Measurements from ENCODE around the gene SLC44A1. TPM values are rescaled to one million over a fixed set of nuclear protein-coding genes. Genes with fewer than 3 reads are reported as not detected.

SLC44A1 gene
- total RNA-seq, 1 donor from 2014 or later: 48.7 TPM

DNA sequence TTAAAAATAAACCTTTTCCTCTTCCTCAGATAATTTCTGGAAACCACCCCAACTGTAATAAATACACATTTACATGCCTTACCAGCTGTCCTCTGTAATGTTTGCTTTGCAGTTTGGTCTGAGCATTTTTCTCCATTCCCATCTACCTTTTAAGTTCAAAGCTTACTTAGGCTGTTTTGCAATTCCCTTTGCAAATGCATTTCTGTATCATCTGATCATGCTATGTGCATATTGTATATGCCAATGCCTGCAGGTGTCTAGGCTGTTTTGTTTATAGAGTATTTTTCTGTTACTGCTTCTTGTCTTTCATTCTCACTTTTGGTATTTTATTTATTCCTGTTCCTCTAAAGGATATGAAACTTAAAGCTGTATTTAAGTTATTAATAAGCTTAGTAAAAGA is 86.3 kb downstream of the SLC44A1 start:
- Mint-ChIP-seq H3K4me1 (ENCODE audit: low read depth) (peaks cover 11% of the 10 kb centered on the region), H3K4me3 (ENCODE audit: low read depth) (no peak overlapping the region), H3K9me3 (ENCODE audit: low read depth) (no peaks in the 10 kb centered on the region), H3K27ac (no peak overlapping the region), H3K36me3 (ENCODE audit: insufficient read depth) (peaks cover 6% of the 10 kb centered on the region), H3K27me3 (no peaks in the 10 kb centered on the region)
- DNase-seq (ENCODE audit: low spot score, unreplicated experiment): no peak
- TF ChIP-seq, protein P1, sequence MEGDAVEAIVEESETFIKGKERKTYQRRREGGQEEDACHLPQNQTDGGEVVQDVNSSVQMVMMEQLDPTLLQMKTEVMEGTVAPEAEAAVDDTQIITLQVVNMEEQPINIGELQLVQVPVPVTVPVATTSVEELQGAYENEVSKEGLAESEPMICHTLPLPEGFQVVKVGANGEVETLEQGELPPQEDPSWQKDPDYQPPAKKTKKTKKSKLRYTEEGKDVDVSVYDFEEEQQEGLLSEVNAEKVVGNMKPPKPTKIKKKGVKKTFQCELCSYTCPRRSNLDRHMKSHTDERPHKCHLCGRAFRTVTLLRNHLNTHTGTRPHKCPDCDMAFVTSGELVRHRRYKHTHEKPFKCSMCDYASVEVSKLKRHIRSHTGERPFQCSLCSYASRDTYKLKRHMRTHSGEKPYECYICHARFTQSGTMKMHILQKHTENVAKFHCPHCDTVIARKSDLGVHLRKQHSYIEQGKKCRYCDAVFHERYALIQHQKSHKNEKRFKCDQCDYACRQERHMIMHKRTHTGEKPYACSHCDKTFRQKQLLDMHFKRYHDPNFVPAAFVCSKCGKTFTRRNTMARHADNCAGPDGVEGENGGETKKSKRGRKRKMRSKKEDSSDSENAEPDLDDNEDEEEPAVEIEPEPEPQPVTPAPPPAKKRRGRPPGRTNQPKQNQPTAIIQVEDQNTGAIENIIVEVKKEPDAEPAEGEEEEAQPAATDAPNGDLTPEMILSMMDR (IDR thresholded peaks at IDR 0.05; ENCODE audit: unreplicated experiment): no peak

DNA sequence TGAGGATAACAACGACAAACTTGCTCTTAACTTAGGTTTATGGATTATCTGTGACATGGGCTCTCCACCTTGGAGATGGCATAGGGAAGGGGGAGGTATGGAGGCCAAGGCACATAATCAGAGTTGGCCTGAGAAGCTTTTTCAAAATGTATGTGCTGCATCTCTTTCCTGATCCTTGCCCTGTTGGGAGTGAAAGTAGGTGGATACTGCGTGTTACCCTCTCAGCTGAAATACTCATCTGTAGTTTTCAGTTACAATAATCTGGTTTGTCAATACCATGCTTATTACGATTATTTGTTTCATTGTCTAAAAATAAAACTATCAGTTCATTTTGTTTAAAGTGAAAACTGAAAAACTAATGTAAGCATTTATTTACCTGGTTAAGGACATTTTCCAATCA is 86.7 kb downstream of the SLC44A1 start:
- no peaks in the 10 kb centered on the region for H3K27me3 Mint-ChIP-seq
- H3K36me3 Mint-ChIP-seq (ENCODE audit: insufficient read depth): peaks cover 6% of the 10 kb centered on the region
- no peak for DNase-seq (ENCODE audit: low spot score, unreplicated experiment)
- H3K9me3 Mint-ChIP-seq (ENCODE audit: low read depth): no peaks in the 10 kb centered on the region
- TF ChIP-seq, protein P1 (IDR thresholded peaks at IDR 0.05; ENCODE audit: unreplicated experiment): no peak
- no peak overlapping the region for H3K4me3 Mint-ChIP-seq (ENCODE audit: low read depth)
- no peak overlapping the region for H3K27ac Mint-ChIP-seq
- H3K4me1 Mint-ChIP-seq (ENCODE audit: low read depth): peaks cover 11% of the 10 kb centered on the region

DNA sequence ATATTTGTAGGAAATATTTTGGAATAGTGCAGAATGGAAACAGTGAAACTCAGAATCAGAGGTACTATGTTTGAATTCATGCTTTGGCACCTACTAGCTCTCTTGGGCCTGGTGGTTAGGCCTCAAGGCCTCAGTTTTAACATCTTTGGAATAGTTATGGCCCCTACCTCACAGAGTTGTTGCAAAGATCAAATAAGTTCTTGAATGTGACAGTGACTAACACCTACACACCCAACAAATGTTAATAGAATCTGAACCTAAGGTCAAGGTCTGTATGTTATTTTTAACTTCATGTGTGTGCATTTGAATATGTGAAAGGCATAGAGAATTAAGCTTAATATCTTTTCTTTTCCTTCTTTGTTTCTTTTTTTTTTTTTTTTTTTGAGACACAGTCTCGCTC is 87.3 kb downstream of the SLC44A1 start:
- peaks cover 11% of the 10 kb centered on the region for H3K4me1 Mint-ChIP-seq (ENCODE audit: low read depth)
- DNase-seq (ENCODE audit: low spot score, unreplicated experiment): no peak
- TF ChIP-seq, protein P1 (IDR thresholded peaks at IDR 0.05; ENCODE audit: unreplicated experiment): no peak
- H3K27me3 Mint-ChIP-seq: no peaks in the 10 kb centered on the region
- H3K4me3 Mint-ChIP-seq (ENCODE audit: low read depth): no peak overlapping the region
- peaks cover 7% of the 10 kb centered on the region for H3K36me3 Mint-ChIP-seq (ENCODE audit: insufficient read depth)
- no peak overlapping the region for H3K27ac Mint-ChIP-seq
- no peaks in the 10 kb centered on the region for H3K9me3 Mint-ChIP-seq (ENCODE audit: low read depth)

DNA sequence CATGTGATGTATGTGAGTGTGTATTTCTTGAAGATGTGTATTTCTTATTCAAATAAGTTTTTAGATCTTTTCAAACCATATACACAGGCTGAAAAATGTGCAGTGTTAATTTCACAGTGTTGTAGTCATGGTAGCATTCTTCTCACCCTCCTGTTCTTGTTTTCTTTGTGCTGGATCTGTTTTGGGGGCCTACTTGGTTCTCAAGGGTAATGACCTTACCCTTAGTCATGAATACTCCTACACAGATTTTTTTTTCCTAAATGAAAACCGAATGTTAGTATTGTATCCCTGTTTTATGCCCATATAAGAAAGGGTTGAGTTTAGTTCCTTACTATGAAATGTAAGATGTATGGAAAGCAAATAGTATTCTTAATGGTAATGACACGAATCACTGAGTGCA is 88.0 kb downstream of the SLC44A1 start:
- TF ChIP-seq, protein P1 (IDR thresholded peaks at IDR 0.05; ENCODE audit: unreplicated experiment): no peak
- Mint-ChIP-seq H3K27me3 (no peaks in the 10 kb centered on the region), H3K36me3 (ENCODE audit: insufficient read depth) (peaks cover 11% of the 10 kb centered on the region), H3K4me3 (ENCODE audit: low read depth) (no peak overlapping the region), H3K27ac (no peak overlapping the region), H3K4me1 (ENCODE audit: low read depth) (peaks cover 11% of the 10 kb centered on the region), H3K9me3 (ENCODE audit: low read depth) (no peaks in the 10 kb centered on the region)
- DNase-seq (ENCODE audit: low spot score, unreplicated experiment): no peak

DNA sequence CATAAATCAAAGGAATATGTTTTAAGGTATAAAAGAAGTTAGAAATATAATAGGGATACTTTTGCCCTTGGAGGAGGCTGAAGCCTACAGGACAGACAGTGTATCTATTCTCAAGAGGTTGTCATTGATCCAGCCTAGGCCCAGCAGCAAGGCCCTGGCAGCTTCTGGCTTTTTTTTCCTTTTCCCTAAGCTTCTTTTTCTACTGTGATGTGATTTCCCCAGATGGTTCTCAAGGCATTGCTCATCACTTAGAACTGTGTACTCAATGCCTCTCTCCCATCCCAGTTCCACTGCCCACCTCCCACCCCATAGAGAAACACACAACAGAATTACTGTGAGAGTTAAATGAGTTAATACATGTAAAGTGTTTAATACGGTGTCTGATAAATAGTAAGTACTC is 88.6 kb downstream of the SLC44A1 start:
- Mint-ChIP-seq H3K9me3 (ENCODE audit: low read depth) (no peaks in the 10 kb centered on the region), H3K4me1 (ENCODE audit: low read depth) (peaks cover 11% of the 10 kb centered on the region), H3K27me3 (no peaks in the 10 kb centered on the region), H3K36me3 (ENCODE audit: insufficient read depth) (peaks cover 11% of the 10 kb centered on the region), H3K4me3 (ENCODE audit: low read depth) (no peak overlapping the region), H3K27ac (no peak overlapping the region)
- TF ChIP-seq, protein P1 (IDR thresholded peaks at IDR 0.05; ENCODE audit: unreplicated experiment): no peak
- no peak for DNase-seq (ENCODE audit: low spot score, unreplicated experiment)
